HEK293 (cell line): Measurements from ENCODE around the gene SEMA3D.

Experiments
- CTCF ChIA-PET: fragments of 350-600 bp; formaldehyde crosslinking; extraction: SDS; loops from one replicate; lab custom pipeline; 2021; ENCODE audit warnings: antibody characterized with exemption; lab: Yijun Ruan, JAX
- POLR2A ChIA-PET: fragments of 300-600 bp; formaldehyde crosslinking; extraction: SDS; loops from one replicate; lab custom pipeline; 2020; ENCODE audit warnings: antibody characterized with exemption, inconsistent platforms; lab: Yijun Ruan, JAX
- H3K27ac ChIP-seq: fragments of 200-500 bp; sonication (Bioruptor generic); 2 replicates; pipeline ENCODE4 v1.5.1; 2014; ENCODE audit warnings: low read depth, low read length, control low read depth, inconsistent platforms; ENCODE audit errors: extremely low read depth
- H3K36me3 ChIP-seq, 2 experiments: fragments of 200-500 bp in 1 of 2; sonication (Bioruptor generic) in 1 of 2; 1 replicate in 1 of 2; 2 replicates in 1 of 2; pipeline ENCODE4 v1.5.1; 2014 to 2017; ENCODE audit warnings: inconsistent platforms in 2 of 2, low read length in 2 of 2; ENCODE audit not compliant: control insufficient read depth in 2 of 2, insufficient read depth in 1 of 2
- H3K4me1 ChIP-seq: fragments of 200-500 bp; sonication (Bioruptor generic); 2 replicates; pipeline ENCODE4 v1.5.1; 2014; ENCODE audit warnings: mild to moderate bottlenecking, low read length, inconsistent platforms; ENCODE audit not compliant: control insufficient read depth, insufficient read depth
- H3K4me3 ChIP-seq: 2 replicates; pipeline ENCODE4 v1.5.1; 2011; ENCODE audit warnings: low read depth, mild to moderate bottlenecking, control low read depth, low read length, moderate library complexity
- H3K9me3 ChIP-seq: fragments of 200-500 bp; sonication (Bioruptor generic); 2 replicates; pipeline ENCODE4 v1.5.1; 2014; ENCODE audit warnings: low read depth, low read length, inconsistent platforms; ENCODE audit not compliant: control insufficient read depth, insufficient read depth
- BCL11A ChIP-seq: fragments of 450-650 bp; formaldehyde crosslinking; IDR thresholded peaks from 2 replicates; pipeline ENCODE4 v1.5.1; 2016; ENCODE audit warnings: low read depth, missing biosample characterization, missing genetic modification characterization
- EGR2 ChIP-seq: fragments of 450-650 bp; formaldehyde crosslinking; IDR thresholded peaks from 2 replicates; pipeline ENCODE4 v1.5.1; 2016; ENCODE audit warnings: low read depth, missing biosample characterization, missing genetic modification characterization
- GLIS2 ChIP-seq: fragments of 450-650 bp; formaldehyde crosslinking; IDR thresholded peaks from 2 replicates; pipeline ENCODE4 v1.5.1; 2016; ENCODE audit warnings: missing biosample characterization, missing genetic modification characterization
- OSR2 ChIP-seq: fragments of 450-650 bp; formaldehyde crosslinking; IDR thresholded peaks from 2 replicates; pipeline ENCODE4 v1.5.1; 2016; ENCODE audit warnings: missing biosample characterization, missing genetic modification characterization
- TSHZ1 ChIP-seq: fragments of 450-650 bp; formaldehyde crosslinking; IDR thresholded peaks from 2 replicates; pipeline ENCODE4 v1.5.1; 2016; ENCODE audit warnings: missing biosample characterization, missing genetic modification characterization, borderline replicate concordance
- ZBTB20 ChIP-seq: fragments of 450-650 bp; formaldehyde crosslinking; IDR thresholded peaks from 2 replicates; pipeline ENCODE4 v1.5.1; 2016; ENCODE audit warnings: missing biosample characterization, missing genetic modification characterization
- ZBTB21 ChIP-seq: fragments of 450-650 bp; formaldehyde crosslinking; IDR thresholded peaks from 2 replicates; pipeline ENCODE4 v1.5.1; 2017; ENCODE audit warnings: missing biosample characterization, missing genetic modification characterization
- ZBTB8A ChIP-seq: fragments of 450-650 bp; formaldehyde crosslinking; IDR thresholded peaks from 2 replicates; pipeline ENCODE4 v1.5.1; 2016; ENCODE audit warnings: missing biosample characterization, missing genetic modification characterization
- ZNF174 ChIP-seq: fragments of 450-650 bp; formaldehyde crosslinking; IDR thresholded peaks from 2 replicates; pipeline ENCODE4 v1.5.0; 2017; ENCODE audit warnings: missing biosample characterization, mild to moderate bottlenecking, missing genetic modification characterization
- ZNF221 ChIP-seq: fragments of 450-650 bp; formaldehyde crosslinking; IDR thresholded peaks from 2 replicates; pipeline ENCODE4 v1.5.1; 2017; ENCODE audit warnings: missing biosample characterization, missing genetic modification characterization, borderline replicate concordance
- ZNF24 ChIP-seq: fragments of 450-650 bp; formaldehyde crosslinking; IDR thresholded peaks from 2 replicates; pipeline ENCODE4 v1.5.1; 2016; ENCODE audit warnings: missing biosample characterization, missing genetic modification characterization
- ZNF280D ChIP-seq: fragments of 450-650 bp; formaldehyde crosslinking; IDR thresholded peaks from 2 replicates; pipeline ENCODE4 v1.5.1; 2016; ENCODE audit warnings: missing biosample characterization, missing genetic modification characterization
- ZNF341 ChIP-seq: fragments of 450-650 bp; formaldehyde crosslinking; IDR thresholded peaks from 2 replicates; pipeline ENCODE4; 2016; ENCODE audit warnings: low read depth, missing biosample characterization, missing genetic modification characterization
- ZNF354C ChIP-seq: fragments of 450-650 bp; formaldehyde crosslinking; IDR thresholded peaks from 2 replicates; pipeline ENCODE4 v1.5.1; 2016; ENCODE audit warnings: missing biosample characterization, missing genetic modification characterization, low read depth, borderline replicate concordance
- ZNF529 ChIP-seq: fragments of 450-650 bp; formaldehyde crosslinking; IDR thresholded peaks from 2 replicates; pipeline ENCODE4 v1.5.1; 2017; ENCODE audit warnings: missing genetic modification characterization, missing biosample characterization; ENCODE audit not compliant: insufficient replicate concordance
- ZNF549 ChIP-seq: fragments of 450-650 bp; IDR thresholded peaks from 2 replicates; pipeline ENCODE4 v1.5.1; 2018; ENCODE audit warnings: missing biosample characterization, missing genetic modification characterization, mild to moderate bottlenecking, inconsistent platforms, moderate library complexity
- ZNF561 ChIP-seq: fragments of 450-650 bp; IDR thresholded peaks from 2 replicates; pipeline ENCODE4 v1.5.1; 2018; ENCODE audit warnings: missing biosample characterization, missing genetic modification characterization, borderline replicate concordance
- ZNF623 ChIP-seq: fragments of 450-650 bp; formaldehyde crosslinking; IDR thresholded peaks from 2 replicates; pipeline ENCODE4 v1.5.1; 2016; ENCODE audit warnings: missing biosample characterization, missing genetic modification characterization
- ZNF654 ChIP-seq: fragments of 450-650 bp; formaldehyde crosslinking; IDR thresholded peaks from 2 replicates; pipeline ENCODE4 v1.5.1; 2016; ENCODE audit warnings: low read depth, missing biosample characterization, missing genetic modification characterization
- ZNF837 ChIP-seq: fragments of 450-650 bp; formaldehyde crosslinking; IDR thresholded peaks from 2 replicates; pipeline ENCODE4 v1.5.1; 2016; ENCODE audit warnings: missing biosample characterization, missing genetic modification characterization
- ZSCAN30 ChIP-seq: fragments of 450-650 bp; IDR thresholded peaks from 2 replicates; pipeline ENCODE4 v1.5.1; 2018; ENCODE audit warnings: missing biosample characterization, mild to moderate bottlenecking, missing genetic modification characterization, moderate library complexity
- TF ChIP-seq, protein P1 (sequence below): fragments of 450-650 bp; formaldehyde crosslinking; IDR thresholded peaks from 2 replicates; pipeline ENCODE4 v1.5.1; 2017; ENCODE audit warnings: missing biosample characterization, missing genetic modification characterization
- TF ChIP-seq, protein P2 (sequence below): fragments of 450-650 bp; formaldehyde crosslinking; IDR thresholded peaks from 2 replicates; pipeline ENCODE4 v1.5.1; 2016; ENCODE audit warnings: missing biosample characterization, missing genetic modification characterization, borderline replicate concordance
- TF ChIP-seq, protein P3 (sequence below): fragments of 450-650 bp; formaldehyde crosslinking; IDR thresholded peaks from 2 replicates; pipeline ENCODE4 v1.5.1; 2016; ENCODE audit warnings: missing biosample characterization, missing genetic modification characterization

The SEMA3D gene

GRCh38 chr7:85135977-85136376 is 50.9 kb downstream of the SEMA3D start:
- Histone ChIP-seq H3K27ac (no peak overlapping the region), H3K4me3 (no peak overlapping the region), H3K36me3 (no peaks in the 10 kb centered on the region), H3K9me3 (no peaks in the 10 kb centered on the region), H3K4me1 (no peaks in the 10 kb centered on the region)
- ChIA-PET CTCF (interaction anchor here (0.7 to 1.1 kb wide), 2 partner anchors 15 to 49 kb away, joined by 3 read pairs; no protein-coding TSS in a partner anchor), POLR2A (no interaction called here)
- TF ChIP-seq ZNF654 (tag by site-specific recombination) (no peak), GLIS2 (tag by site-specific recombination) (no peak), ZNF174 (tag by site-specific recombination) (no peak), OSR2 (tag by site-specific recombination) (no peak), EGR2 (no peak), ZSCAN30 (tag by site-specific recombination) (no peak), ZNF529 (tag by site-specific recombination) (no peak), TSHZ1 (tag by site-specific recombination) (no peak), ZNF549 (tag by site-specific recombination) (no peak)
- TF ChIP-seq, protein P1, sequence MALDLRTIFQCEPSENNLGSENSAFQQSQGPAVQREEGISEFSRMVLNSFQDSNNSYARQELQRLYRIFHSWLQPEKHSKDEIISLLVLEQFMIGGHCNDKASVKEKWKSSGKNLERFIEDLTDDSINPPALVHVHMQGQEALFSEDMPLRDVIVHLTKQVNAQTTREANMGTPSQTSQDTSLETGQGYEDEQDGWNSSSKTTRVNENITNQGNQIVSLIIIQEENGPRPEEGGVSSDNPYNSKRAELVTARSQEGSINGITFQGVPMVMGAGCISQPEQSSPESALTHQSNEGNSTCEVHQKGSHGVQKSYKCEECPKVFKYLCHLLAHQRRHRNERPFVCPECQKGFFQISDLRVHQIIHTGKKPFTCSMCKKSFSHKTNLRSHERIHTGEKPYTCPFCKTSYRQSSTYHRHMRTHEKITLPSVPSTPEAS (tag by site-specific recombination), result no peak

DNA sequence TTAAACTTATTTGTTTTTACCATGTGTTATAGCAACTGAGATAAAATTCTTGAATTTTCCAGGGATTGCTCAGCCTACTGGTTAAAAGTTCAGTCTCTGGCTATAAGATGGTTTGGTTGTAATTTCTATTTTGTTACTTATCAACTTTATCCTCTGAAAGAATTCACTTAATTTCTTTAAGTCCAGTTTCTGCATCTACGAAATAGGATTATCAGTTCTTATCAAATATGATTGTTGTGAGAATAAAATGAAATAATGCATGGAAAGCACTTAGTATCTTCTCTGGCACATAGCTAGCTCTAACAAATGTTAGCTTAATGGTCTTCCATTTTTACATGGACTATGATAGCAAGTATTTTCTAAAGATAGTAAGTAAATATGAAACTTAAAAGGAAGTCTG is 53.3 kb downstream of the SEMA3D start:
- ChIA-PET CTCF (interaction anchor here (0.5 kb wide), 1 partner anchor 992 kb away, joined by 5 read pairs; no protein-coding TSS in a partner anchor), POLR2A (interaction anchor here (0.5 kb wide), 1 partner anchor 52 kb away, joined by 4 read pairs; no protein-coding TSS in a partner anchor)
- Histone ChIP-seq H3K4me3 (no peak overlapping the region), H3K36me3 (no peaks in the 10 kb centered on the region), H3K27ac (no peak overlapping the region), H3K4me1 (no peaks in the 10 kb centered on the region), H3K9me3 (no peaks in the 10 kb centered on the region)
- no peak for TF ChIP-seq ZNF341 (tag by site-specific recombination)
- TF ChIP-seq ZBTB8A (tag by site-specific recombination), result no peak
- TF ChIP-seq BCL11A (tag by site-specific recombination), result no peak
- TF ChIP-seq, protein P2, sequence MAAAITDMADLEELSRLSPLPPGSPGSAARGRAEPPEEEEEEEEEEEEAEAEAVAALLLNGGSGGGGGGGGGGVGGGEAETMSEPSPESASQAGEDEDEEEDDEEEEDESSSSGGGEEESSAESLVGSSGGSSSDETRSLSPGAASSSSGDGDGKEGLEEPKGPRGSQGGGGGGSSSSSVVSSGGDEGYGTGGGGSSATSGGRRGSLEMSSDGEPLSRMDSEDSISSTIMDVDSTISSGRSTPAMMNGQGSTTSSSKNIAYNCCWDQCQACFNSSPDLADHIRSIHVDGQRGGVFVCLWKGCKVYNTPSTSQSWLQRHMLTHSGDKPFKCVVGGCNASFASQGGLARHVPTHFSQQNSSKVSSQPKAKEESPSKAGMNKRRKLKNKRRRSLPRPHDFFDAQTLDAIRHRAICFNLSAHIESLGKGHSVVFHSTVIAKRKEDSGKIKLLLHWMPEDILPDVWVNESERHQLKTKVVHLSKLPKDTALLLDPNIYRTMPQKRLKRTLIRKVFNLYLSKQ, result no peak
- TF ChIP-seq ZNF221, result no peak
- TF ChIP-seq ZNF623 (tag by site-specific recombination), result no peak
- TF ChIP-seq, protein P3, sequence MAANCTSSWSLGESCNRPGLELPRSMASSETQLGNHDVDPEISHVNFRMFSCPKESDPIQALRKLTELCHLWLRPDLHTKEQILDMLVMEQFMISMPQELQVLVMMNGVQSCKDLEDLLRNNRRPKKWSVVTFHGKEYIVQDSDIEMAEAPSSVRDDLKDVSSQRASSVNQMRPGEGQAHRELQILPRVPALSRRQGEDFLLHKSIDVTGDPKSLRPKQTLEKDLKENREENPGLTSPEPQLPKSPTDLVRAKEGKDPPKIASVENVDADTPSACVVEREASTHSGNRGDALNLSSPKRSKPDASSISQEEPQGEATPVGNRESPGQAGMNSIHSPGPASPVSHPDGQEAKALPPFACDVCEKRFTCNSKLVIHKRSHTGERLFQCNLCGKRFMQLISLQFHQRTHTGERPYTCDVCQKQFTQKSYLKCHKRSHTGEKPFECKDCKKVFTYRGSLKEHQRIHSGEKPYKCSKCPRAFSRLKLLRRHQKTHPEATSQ (tag by site-specific recombination), result no peak
- TF ChIP-seq ZBTB21 (tag by site-specific recombination), result no peak
- TF ChIP-seq ZNF561 (tag by site-specific recombination), result no peak
- no peak for TF ChIP-seq ZBTB20 (tag by site-specific recombination)
- no peak for TF ChIP-seq ZNF354C (tag by site-specific recombination)
- TF ChIP-seq ZNF280D (tag by site-specific recombination), result no peak
- TF ChIP-seq ZNF24 (tag by site-specific recombination), result no peak
- no peak for TF ChIP-seq ZNF837 (tag by site-specific recombination)
